NCI-H748 (cell line): ENCODE data around the gene PPARA.
"Not testable (repeated sequence)": the region's sequence is repeated elsewhere in the genome, so short reads cannot be mapped to it uniquely, and the experiment has no call there.

ENCODE experiments used
- DNase-seq: peaks from one replicate; lab custom pipeline; 2025; ENCODE audit not compliant: unreplicated experiment; lab: John Stamatoyannopoulos, UW

PPARA gene

DNA sequence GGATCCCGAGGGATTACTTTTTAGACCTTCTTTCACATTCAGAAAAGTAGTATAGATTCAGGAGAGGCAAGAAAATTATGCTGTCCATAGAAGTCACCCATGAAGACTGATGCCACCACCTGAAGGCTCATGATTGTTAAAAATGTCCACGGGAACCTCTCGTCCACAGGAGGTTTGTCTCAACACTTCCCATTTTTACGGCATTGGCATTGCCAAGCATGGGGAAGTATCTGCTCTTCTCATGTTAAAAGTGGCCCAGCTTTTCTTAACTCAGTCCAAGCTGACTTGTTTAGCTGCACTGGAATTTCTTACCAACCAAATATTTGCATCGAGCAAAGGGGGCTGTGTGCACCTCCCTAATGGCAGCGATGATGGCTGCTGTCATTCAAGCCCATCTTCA is 90.2 kb downstream of the PPARA start:
- DNase-seq, result no peak

DNA sequence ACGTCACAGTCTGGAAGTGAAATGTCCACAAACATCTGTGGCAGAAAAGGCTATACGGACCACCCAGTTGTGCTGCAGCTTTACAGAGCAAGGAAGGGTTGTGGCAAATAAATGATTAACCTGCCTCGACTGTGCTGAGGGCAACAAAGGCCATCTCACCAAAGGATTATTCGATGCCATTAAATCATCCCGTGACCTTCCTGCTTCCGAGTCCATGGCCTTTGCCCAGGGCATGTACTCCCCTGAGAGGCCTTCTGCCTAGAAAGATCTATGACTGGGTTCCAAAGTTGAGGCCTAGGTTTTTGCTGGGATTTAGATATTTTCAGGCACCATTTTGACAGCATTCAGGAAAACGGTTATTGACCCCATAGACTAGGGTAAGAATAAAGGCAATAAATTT is 90.6 kb downstream of the PPARA start:
- DNase-seq, result no peak

DNA sequence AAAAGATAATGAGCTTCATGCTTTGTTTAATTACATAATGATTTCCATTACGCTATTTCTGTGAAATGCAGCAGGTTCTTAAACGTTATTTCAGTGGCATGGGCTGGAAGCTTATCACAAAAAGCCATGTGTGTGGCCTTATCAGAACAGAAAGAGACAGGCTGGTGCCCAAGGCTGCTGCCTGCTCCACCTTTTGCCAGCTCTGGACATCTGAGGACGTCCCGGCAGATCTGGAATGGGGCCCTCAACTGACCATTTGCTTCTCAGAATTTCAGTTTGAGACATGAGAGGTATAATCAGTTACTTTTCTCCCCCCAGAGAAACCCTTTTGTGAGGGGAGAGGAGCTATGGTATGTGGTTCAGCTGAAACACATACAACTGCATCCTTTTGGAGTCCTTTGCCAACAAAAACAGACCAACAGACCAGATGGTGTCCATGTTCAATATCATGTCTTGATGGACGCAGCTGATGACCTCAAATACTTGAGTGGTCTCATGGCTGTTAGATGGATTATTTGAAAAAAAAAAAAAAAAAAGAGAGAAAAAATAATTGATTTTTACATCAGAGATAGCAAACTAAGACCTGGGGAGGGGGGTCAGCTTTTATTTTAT is 91.2 kb downstream of the PPARA start:
- DNase-seq, result no peak

DNA sequence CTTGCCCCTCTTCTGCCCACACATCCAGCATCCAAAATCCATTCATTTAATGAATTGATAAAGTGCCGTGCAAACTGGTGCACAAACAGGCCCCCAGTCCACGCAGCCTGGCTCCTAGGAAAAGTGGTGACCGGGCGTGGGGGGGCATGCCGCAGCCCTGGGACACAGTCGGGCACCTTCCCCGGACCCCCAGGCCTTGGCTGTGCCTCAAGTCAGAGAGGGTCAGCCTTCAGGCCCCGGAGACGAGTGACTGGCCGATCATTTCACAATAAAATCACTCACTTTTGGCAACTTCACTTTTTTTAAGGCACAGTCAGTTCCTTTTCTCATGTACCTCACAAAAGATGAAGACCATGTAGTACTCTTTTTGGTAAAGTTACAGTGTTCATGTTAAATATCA is 91.8 kb downstream of the PPARA start:
- DNase-seq, result no peak

DNA sequence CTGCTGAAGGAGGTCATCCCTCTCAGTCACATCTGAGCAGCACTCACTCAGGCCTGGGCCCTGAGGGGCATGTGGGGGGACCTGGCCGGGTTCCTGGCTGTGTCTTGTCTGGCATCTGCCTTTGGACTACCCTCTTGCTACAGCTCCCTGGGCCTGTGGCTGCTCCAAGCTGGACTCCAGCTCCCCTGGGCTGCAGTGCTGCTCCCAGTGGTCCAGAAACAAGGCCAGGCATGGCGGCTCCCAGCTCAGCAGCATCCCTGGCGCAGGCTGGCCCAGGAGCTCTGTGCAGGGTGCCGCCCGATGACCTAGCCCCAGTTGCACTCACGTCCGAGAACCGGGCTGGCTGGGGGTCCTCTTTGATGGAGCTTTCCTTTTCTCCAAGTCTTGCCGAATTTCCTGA is 94.4 kb downstream of the PPARA start:
- no peak for DNase-seq

DNA sequence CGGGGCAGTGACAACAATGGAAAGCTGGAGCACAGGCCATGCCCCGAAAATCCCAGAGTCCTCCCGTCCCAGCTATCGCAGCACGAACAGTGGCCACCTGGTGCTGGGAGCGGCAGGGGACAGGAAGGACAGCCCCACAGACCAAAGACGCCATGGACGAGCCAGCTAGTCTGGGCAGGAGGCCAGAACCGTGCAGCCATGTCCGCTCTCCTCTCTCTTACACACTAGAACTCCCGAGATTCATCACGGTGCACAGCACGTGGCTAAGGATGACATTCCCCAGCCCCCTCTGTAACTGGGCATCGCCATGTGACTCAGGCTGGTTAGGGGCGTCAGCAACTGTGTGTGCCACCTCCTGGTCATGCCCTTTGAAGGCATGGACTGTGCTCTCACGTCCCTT is 95.2 kb downstream of the PPARA start:
- DNase-seq, result no peak

DNA sequence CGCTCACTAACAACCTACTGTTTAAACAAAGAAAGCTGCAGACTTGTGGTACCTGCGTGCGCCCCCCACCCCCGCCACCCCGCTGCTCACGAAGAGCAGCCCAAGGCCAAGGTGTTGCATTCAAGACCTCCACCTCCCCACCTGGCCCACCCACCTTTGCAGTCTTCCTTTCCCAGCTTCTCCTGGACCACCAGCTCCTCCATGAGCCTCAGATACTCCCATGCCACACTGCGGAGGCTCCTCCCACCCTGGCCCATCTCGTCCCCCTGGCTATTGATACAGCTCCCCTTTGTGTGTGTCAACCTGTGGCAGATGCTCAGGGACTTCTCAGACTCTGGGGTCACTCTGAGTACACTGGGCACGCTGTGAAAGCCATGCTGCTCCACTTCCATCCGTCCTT is 95.9 kb downstream of the PPARA start:
- DNase-seq, result no peak

DNA sequence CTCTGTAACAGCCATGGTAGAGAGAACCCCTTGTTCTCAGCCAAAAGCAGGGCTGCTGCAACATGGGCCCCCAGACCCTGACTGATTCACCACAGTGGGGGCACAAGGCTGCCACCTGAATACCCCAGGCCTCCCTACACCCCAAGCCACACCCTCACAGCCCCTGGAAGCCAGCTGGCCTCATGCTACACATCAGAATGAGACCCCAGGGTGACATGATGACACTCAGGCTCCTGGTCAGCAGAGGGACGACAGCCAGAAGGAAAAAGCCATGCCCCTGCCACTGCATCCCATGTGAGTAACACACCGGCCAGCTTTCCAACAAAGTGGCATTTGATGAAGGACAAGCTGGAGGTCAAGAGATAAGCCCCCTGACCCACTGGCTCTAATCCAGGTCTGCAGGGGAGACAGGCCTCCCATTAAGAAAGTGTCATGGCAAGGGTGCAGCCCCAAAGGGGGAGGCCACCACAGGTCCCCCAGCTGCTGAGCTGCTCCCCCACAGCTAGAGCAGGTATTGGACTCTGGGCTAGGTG is 97.2 kb downstream of the PPARA start:
- no peak for DNase-seq

DNA sequence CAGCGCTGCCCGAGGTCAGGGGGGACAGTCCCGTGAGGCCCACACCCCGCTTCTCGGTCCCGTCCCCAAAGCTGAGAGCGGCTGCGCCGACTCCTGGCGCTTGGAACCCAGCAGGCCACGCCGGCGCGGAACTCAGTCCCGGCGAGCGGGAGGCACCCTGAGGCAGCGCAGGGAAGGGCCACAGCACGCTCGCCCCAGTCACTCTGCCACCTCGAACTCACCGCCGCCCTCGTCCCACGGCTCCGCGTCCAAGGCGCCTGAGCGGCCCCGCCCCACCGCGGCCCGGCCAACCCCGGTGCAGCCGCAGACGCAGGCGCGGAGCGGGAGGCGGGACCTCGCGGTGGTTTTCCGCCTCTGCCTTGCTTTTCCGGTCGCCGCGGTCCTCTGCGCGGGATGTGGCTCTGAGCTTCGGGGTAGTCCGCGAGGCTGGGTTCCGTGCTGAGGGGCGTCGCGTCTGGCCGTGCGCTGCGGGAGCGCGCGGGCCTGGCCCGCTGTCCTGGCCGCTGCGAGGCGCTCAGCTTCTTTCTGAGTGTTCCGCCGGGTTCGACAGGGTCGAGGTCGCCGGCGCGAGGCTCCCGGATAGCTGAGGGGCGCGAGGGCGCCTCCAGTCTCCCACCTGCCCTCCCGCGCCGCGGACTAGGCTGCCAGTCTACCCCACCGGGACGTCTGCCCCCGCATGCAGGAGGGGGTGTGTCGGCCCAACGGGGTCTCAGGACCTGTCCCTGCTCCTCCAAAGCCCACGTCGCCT is 99.9 kb downstream of the PPARA start, which contains the start of gene CDPF1:
CDPF1 (minus strand) TSS at position 259 of the 748 bp plus-strand sequence. CDS start 2,009 bp downstream, outside the sequence.
- DNase-seq, result peak; percentile 93

DNA sequence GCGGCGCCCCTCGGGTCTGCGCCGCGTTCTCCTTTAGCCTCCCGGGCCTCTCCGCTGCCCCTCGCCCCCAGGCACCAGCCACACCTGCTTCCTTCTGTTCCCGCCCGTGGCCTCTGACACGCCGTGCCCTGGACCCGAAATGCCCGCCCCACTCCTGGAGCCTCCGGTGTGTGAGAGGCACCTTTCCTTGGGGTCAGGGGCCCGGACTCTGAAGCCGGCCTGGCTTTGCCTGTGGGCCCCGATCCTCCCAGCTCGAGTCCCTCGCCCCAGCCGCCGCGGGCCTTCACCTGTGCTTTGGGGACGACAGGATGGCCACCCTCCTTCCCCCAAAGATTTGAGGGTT is 100.4 kb downstream of the PPARA start:
- DNase-seq, result no peak

DNA sequence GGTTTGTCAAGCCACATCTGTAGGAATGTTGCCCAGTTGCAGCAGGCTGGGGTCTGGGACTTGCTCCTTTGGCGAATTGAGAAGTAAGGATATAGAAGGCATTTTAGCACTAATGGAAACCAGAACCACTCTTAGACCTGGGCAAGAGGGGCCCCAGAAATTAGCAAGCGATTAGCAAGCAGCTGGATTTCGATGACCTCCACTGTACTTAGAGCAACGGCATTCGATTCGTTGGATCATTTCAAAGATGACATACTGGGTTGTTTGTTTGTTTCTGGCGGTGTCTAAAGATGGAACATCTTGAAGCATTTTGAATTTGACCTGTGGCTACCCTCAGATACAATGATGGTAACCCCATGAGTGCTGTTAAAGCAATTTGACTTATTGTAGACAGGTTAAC is 100.9 kb downstream of the PPARA start:
- no peak for DNase-seq

DNA sequence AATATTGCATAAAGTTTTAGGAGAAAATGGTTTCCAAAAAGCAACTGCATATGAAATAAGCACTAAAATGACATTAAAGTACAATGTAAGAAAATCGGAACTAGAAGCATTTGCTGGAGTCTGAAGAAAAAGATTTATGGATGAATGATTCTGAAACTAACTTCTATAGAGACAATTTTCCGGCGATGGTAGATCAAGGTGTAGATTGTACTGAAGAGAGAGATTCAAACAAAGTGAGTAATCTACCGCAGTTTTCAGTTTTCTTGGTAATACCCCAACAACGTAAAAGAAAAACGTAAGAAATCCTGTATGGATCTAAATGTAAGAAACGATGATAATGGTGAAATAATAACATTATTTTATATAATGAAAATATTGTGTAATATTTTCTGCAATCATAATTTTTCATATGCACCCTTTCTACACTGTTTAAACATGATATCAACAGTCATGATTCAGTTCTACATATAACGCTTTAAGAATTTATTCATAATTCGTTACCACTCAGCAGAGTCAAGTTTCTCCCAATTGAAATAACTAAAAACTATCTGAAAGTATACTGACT is 101.6 kb downstream of the PPARA start:
- no peak for DNase-seq

DNA sequence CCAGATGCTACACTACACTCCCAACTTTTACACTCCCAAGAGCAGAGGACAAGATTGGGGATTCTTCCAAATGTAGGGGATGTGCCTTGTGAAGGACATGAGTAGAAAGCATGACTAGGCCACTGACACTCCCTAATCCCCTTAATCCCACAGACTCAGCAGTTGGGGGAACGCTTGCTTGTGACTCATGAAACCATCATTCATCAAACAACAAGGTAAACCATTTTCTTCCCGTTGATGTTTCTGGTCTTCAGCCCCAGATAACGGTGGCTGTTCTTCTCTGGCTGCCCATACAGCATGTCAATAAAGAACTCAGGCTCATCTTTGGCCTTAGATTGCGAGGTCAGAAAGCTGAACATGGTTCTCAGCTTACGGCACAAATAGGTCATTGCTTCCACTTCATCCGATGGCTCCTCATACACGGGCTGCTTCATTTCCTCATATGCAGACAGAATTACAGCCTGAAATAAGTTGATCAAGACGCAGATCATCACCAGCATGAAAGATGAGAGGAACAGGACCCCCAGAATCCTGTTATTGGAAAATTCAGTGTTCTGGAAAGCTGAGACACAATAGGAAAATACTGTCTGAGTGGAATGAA is 106.1 kb downstream of the PPARA start:
- no peak for DNase-seq

DNA sequence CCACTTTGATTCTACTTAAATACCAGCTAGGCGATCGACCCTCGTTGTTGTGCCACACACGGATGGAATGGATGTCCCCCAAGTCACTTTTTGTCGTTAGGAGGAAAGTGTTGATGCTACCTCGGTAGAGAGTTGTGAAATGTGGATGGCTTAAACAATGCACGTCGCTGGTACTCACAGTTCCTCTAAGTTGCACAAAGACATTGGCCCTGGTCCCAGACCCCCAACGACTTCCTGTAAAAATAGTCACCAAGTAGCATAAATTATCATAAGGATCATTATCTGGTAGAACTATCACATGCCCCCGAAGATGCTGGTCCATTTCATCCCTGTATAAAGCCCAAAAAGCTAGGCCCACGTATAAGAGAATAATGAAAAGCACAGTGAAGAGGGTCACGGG is 109.0 kb downstream of the PPARA start:
- no peak for DNase-seq

DNA sequence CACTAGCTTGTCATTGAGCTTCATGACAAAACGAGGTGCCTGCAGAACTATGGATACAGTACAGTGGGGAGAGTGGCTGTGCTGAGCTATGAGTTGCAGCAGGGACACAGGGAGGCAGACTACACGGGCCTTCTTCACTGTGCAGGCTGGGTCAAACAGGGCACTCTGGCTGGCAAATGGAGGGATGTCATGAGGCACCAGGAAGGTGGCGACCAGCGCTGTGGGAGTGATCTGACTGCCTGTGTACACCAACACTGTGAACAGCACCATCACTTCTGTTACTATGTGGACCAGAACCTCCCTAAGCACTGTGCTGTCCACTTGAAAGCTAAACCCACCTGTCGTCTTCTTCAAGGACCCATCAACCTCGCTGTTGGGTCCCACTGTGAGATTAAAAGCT is 109.7 kb downstream of the PPARA start:
- DNase-seq, result no peak

DNA sequence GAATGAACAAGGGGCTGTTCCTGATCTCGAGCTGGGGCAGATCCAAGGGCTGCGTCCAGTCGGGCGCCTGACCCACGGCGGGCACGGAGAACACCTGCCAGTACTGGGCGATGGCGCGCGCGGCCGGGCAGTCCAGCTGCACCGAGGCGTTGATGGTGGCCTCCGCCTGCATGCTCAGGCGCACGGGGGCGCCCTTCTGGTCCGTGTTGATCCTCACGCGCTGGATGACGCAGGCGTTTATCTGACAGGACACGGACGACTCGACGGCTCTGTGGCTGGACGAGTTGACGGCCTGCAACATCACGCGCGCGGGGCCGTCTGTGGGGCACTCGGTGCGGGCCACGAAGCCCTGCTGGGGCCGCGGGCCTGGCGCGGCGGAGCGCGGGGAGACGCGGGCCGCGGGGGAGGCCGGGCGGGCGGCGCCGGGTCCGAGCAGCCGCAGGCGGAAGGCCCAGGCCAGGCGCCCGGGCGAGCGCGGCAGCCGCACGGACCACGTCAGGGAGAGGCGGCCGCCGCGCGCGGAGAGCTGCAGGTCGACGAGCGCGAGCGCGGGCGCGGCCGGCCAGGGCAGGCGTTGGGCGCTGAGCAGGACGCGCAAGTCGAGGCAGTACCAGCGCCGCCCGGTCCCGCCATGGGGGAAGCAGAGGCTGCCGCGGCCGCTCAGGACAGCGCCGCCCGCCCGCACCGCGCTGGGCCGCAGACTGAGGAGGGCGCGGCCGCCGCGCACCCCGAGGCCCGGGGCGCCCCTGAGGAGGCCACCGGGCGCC is 112.3 kb downstream of the PPARA start:
- DNase-seq, result no peak

DNA sequence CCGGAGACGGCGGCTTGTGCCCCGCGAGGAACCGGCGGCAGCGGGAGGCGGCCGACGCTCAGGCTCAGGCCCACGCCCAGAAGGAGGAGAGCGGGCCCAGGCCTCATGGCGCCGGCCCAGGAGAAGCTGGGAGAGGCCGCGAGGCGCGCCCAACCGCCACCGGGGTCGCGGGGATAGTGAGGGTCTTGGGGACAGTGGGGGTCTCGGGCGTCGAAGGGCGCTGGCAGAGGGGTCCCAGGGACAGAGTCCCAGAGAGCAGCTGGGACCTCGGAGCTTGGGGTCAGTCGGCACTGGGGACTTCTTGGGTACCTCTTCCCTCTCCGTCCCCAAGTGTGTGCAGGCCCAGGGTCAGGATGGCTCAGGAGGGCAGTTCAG is 112.9 kb downstream of the PPARA start, which contains the start of gene PKDREJ:
PKDREJ (minus strand) TSS at position 128 of the 375 bp plus-strand sequence; CDS start at position 107, 21 bp downstream.
- DNase-seq, result no peak

DNA sequence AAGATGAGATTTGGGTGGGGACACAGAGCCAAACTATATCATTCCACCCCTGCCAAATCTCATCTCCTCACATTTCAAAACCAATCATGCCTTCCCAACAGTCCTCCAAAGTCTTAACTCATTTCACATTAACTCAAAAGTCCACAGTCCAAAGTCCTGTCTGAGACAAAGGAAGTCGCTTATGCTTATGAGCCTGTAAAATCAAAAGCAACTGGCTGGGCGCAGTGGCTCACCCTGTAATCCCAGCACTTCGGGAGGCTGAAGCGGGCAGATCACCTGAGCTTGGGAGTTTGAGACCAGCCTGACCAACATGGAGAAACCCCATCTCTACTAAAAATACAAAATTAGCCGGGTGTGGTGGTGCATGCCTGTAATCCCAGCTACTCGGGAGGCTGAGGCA is 114.2 kb downstream of the PPARA start:
- DNase-seq, result not testable (repeated sequence)

DNA sequence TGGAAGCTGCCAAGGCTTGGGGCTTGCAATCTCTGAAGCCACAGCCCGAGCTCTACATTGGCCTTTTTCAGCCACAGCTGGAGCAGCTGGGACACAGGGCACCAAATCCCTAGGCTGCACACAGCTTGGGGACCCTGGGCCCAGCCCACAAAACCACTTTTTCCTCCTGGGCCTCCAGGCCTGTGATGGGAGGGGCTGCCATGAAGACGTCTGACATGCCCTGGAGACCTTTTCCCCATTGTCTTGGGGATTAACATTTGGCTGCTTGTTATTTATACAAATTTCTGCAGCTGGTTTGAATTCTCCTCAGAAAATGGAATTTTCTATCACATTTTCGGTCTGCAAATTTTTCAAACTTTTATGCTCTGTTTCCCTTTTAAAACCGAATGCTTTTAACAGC is 115.3 kb downstream of the PPARA start:
- not testable (repeated sequence) for DNase-seq

DNA sequence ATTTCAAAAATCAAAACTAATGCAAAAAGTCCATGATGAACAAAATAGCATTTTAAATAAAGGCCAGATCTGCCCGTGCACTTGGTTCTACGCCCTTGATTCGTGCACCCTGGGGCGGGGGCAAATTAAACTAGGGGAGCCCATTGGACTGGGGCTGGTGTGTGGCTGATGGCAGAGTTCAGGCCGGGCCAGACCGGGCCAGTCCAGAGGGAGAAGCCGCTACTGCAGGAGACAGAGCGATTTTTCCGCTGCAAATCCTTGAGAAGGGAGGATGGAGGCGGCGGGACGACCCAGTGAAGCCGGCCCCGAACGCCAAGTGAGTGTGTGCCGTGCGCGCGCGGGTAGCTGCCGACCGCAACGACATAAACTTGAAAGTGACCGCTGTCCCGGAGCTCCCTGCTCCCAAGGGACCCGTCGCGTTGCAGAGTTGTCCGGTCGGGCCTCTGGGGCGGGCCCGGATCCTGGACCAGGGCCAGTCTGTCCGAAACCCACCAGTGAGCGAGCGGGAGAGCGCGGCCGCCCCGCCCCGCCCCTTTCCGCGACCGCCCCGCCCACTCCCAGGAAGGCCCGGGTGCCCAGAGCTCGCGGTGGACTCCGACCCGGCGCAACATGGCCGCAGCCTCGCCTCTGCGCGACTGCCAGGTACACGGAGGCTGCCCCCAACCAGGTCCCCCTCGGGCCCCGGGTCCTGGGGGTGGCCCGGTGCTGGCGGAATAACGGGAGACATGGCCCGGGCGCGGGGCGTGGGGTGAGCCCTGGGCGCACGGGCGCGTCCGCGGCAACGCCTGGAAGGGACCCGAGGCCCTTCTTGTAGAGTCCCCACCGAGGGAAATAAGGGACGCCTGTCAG is 117.3 kb downstream of the PPARA start, which contains the start of gene TTC38:
TTC38 (plus strand) TSS at position 578 of the 849 bp plus-strand sequence; CDS start at position 610, 32 bp downstream.
- DNase-seq, result peak; percentile 72
